A673 (cell line): ENCODE results near the gene ZFP69B.

Experiments
- EZH2 ChIP-seq: fragments of 200-600 bp; sonication (generic); IDR thresholded peaks from 2 replicates; pipeline ENCODE4 v1.6.1; 2017; ENCODE audit warnings: borderline replicate concordance, low read depth, mild to moderate bottlenecking, mixed read lengths, antibody characterized with exemption, low read length; ENCODE audit not compliant: poor library complexity, severe bottlenecking
- TF ChIP-seq, protein P1 (sequence below): fragments of 300-800, 200-600 bp; sonication (generic); conservative IDR thresholded peaks from 2 replicates; pipeline ENCODE4 v1.5.1; 2017; ENCODE audit warnings: low read depth, mild to moderate bottlenecking, antibody characterized with exemption, low read length, moderate library complexity, mixed read lengths

GRCh38 chr1:40435876-40436275 is 14.4 kb upstream of the ZFP69B start:
- TF ChIP-seq, protein P1, sequence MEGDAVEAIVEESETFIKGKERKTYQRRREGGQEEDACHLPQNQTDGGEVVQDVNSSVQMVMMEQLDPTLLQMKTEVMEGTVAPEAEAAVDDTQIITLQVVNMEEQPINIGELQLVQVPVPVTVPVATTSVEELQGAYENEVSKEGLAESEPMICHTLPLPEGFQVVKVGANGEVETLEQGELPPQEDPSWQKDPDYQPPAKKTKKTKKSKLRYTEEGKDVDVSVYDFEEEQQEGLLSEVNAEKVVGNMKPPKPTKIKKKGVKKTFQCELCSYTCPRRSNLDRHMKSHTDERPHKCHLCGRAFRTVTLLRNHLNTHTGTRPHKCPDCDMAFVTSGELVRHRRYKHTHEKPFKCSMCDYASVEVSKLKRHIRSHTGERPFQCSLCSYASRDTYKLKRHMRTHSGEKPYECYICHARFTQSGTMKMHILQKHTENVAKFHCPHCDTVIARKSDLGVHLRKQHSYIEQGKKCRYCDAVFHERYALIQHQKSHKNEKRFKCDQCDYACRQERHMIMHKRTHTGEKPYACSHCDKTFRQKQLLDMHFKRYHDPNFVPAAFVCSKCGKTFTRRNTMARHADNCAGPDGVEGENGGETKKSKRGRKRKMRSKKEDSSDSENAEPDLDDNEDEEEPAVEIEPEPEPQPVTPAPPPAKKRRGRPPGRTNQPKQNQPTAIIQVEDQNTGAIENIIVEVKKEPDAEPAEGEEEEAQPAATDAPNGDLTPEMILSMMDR, result no peak
- TF ChIP-seq EZH2, result no peak
